ENCODE results near the gene MEI1. TPM values are rescaled to one million over a fixed set of nuclear protein-coding genes. Genes with fewer than 3 reads are reported as not detected.
A peak's percentile ranks its signal among the peaks of the same experiment; 100 is the strongest.

The MEI1 gene
- total RNA-seq, 2 donors from 2014 or later: not detected

GRCh38 chr22:41780746-41781505 lies 81.6 kb downstream of the MEI1 start:
- H3K4me1 ChIP-seq: no peaks in the 10 kb centered on the region
- DNase-seq (peak in 3 of 4 donors; percentile 28 to 73 (median 33)), ATAC-seq (no peak)
- TF ChIP-seq CTCF (IDR thresholded peaks at IDR 0.05) (no peak), POLR2A (IDR thresholded peaks at IDR 0.05) (peak in 1 of 3 donors; percentile 24)
- intact Hi-C loops (cut with DNase I): no loop called here
- 62 to 73% methylated on average over 11 of the region's 11 CpGs for WGBS, 2 donors
- peak overlapping the region in 1 of 4 donors; percentile 17 for H3K27ac ChIP-seq
- no peaks in the 10 kb centered on the region for H3K27me3 ChIP-seq
- H3K36me3 ChIP-seq (replicated peaks in 1 of 2; ENCODE audit: insufficient read depth in 1 of 2, low read depth in 2 of 2): no peaks in the 10 kb centered on the region
- H3K4me3 ChIP-seq: no peak overlapping the region
- H3K9me3 ChIP-seq: no peaks in the 10 kb centered on the region

GRCh38 chr22:41781507-41781906 lies 82.2 kb downstream of the MEI1 start:
- ATAC-seq (no peak), DNase-seq (no peak)
- no peaks in the 10 kb centered on the region for H3K27me3 ChIP-seq
- no peak overlapping the region for H3K27ac ChIP-seq
- WGBS, 2 donors: 40% methylated on average over 1 of the region's 1 CpG; no CpG with 5 or more reads in 1 of the 2 donors
- H3K36me3 ChIP-seq (replicated peaks in 1 of 2; ENCODE audit: insufficient read depth in 1 of 2, low read depth in 2 of 2): no peaks in the 10 kb centered on the region
- no peaks in the 10 kb centered on the region for H3K4me1 ChIP-seq
- H3K4me3 ChIP-seq: no peak overlapping the region
- H3K9me3 ChIP-seq: no peaks in the 10 kb centered on the region
- no peak for TF ChIP-seq CTCF (IDR thresholded peaks at IDR 0.05)
- intact Hi-C loops (cut with DNase I): no loop called here

GRCh38 chr22:41782316-41782715 lies 83.0 kb downstream of the MEI1 start:
- ATAC-seq (no peak), DNase-seq (no peak)
- intact Hi-C loops (cut with DNase I): no loop called here
- WGBS, 2 donors: 79 to 86% methylated on average over 6 of the region's 6 CpGs
- no peaks in the 10 kb centered on the region for H3K4me1 ChIP-seq
- no peaks in the 10 kb centered on the region for H3K27me3 ChIP-seq
- H3K4me3 ChIP-seq: no peak overlapping the region
- H3K9me3 ChIP-seq: no peaks in the 10 kb centered on the region
- no peaks in the 10 kb centered on the region for H3K36me3 ChIP-seq (replicated peaks in 1 of 2; ENCODE audit: insufficient read depth in 1 of 2, low read depth in 2 of 2)
- no peak overlapping the region for H3K27ac ChIP-seq
- peak in 1 of 3 donors; percentile 3 for TF ChIP-seq POLR2A (IDR thresholded peaks at IDR 0.05)
- TF ChIP-seq CTCF (IDR thresholded peaks at IDR 0.05): no peak

GRCh38 chr22:41782751-41783150 lies 83.4 kb downstream of the MEI1 start:
- Histone ChIP-seq H3K9me3 (no peaks in the 10 kb centered on the region), H3K4me1 (no peaks in the 10 kb centered on the region), H3K27ac (no peak overlapping the region), H3K36me3 (replicated peaks in 1 of 2; ENCODE audit: insufficient read depth in 1 of 2, low read depth in 2 of 2) (no peaks in the 10 kb centered on the region), H3K27me3 (no peaks in the 10 kb centered on the region), H3K4me3 (no peak overlapping the region)
- WGBS, 2 donors: 49 to 89% methylated on average over 2 of the region's 2 CpGs
- no peak for DNase-seq
- intact Hi-C loops (cut with DNase I): no loop called here
- no peak for ATAC-seq
- no peak for TF ChIP-seq POLR2A (IDR thresholded peaks at IDR 0.05)
- TF ChIP-seq CTCF (IDR thresholded peaks at IDR 0.05): no peak

GRCh38 chr22:41787331-41787730 lies 88.0 kb downstream of the MEI1 start:
- H3K27ac ChIP-seq: no peak overlapping the region
- no peak overlapping the region for H3K4me3 ChIP-seq
- ATAC-seq (no peak), DNase-seq (no peak)
- WGBS, 2 donors: 59 to 61% methylated on average over 2 of the region's 2 CpGs
- no peaks in the 10 kb centered on the region for H3K9me3 ChIP-seq
- no peaks in the 10 kb centered on the region for H3K27me3 ChIP-seq
- intact Hi-C loops (cut with DNase I): no loop called here
- H3K4me1 ChIP-seq: no peaks in the 10 kb centered on the region
- H3K36me3 ChIP-seq (replicated peaks in 1 of 2; ENCODE audit: insufficient read depth in 1 of 2, low read depth in 2 of 2): no peaks in the 10 kb centered on the region
- TF ChIP-seq POLR2A (IDR thresholded peaks at IDR 0.05) (no peak), CTCF (IDR thresholded peaks at IDR 0.05) (no peak)
